Ishikawa (cell line): ENCODE data around the gene KCTD13.

Source experiments
- CEBPB ChIP-seq: IDR thresholded peaks from 2 replicates; pipeline ENCODE4 v1.6.1; 2012
- REST ChIP-seq: IDR thresholded peaks from 2 replicates; pipeline ENCODE4 v1.6.1; 2012; ENCODE audit warnings: low read depth, mild to moderate bottlenecking
- TAF1 ChIP-seq: IDR thresholded peaks from 2 replicates; pipeline ENCODE4 v1.6.1; 2012; ENCODE audit warnings: low read depth, mild to moderate bottlenecking
- USF1 ChIP-seq: IDR thresholded peaks from 2 replicates; pipeline ENCODE4 v1.6.1; 2012
- YY1 ChIP-seq: IDR thresholded peaks from 2 replicates; pipeline ENCODE4 v1.6.1; 2012; ENCODE audit warnings: low read depth

- no peak for TF ChIP-seq CEBPB
- TF ChIP-seq REST, result no peak
- TF ChIP-seq YY1, result no peak
- no peak for TF ChIP-seq TAF1
- no peak for TF ChIP-seq USF1
Measured at GRCh38 chr16:29972992-29973383, 47.0 kb upstream of the KCTD13 start.
